Measurements from ENCODE around the gene RPUSD3.

The RPUSD3 gene

DNA sequence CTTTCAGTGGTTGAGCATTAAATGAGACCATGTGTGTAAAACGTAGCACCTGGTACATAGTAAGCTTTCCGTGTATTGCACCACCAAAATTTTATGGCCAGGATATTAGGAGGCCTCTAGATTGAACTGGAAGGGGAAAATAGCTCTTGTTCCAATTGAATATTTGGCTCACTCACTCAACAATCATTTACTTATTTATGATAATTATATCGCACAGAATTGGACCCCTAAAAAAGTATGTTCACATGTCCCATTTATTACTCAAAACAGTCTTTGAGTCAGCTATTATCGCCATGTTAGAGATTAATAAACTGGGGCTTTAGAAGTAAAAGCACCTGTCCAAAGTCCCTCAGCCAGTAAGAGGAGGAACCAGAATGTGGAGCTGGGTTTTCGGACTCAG lies 38.8 kb downstream of the RPUSD3 start:
- DNase-seq (ENCODE audit: low spot score): no peak

DNA sequence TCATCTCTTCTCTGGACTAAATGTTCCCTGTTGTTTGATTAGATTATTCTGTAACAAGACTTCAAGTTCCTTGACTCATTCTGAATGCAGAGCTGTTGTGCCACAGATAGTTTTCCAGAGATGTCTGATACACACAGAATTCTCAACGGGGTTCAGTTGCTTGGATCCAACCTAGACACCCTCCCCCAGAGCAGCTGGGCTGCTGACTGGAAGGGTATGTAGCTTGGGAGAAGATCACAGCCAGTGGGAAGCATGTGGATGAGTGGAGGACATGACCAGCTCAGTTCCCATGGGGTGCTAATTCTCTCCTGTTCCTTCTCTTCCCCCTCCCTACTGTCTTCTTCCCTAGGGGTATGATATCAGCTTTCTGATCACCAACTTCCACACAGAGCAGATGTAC lies 40.3 kb downstream of the RPUSD3 start:
- DNase-seq (ENCODE audit: low spot score): no peak

DNA sequence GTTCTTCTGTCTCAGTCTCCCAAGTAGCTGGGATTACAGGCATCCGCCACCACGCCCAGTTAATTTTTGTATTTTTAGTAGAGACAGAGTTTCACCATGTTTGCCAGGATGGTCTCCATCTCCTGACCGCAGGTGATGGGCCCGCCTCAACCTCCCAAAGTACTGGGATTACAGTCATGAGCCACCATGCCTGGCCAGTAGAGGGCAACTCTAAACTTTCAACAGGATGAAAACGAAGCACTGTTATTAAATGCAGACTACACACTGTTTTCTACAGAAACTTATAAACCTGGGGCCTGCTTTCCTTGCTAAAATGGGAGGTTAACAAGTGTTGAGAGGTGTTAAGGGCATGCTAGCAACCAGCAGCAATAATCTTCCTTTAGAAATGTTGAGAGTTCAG lies 43.3 kb downstream of the RPUSD3 start:
- no peak for DNase-seq (ENCODE audit: low spot score)

DNA sequence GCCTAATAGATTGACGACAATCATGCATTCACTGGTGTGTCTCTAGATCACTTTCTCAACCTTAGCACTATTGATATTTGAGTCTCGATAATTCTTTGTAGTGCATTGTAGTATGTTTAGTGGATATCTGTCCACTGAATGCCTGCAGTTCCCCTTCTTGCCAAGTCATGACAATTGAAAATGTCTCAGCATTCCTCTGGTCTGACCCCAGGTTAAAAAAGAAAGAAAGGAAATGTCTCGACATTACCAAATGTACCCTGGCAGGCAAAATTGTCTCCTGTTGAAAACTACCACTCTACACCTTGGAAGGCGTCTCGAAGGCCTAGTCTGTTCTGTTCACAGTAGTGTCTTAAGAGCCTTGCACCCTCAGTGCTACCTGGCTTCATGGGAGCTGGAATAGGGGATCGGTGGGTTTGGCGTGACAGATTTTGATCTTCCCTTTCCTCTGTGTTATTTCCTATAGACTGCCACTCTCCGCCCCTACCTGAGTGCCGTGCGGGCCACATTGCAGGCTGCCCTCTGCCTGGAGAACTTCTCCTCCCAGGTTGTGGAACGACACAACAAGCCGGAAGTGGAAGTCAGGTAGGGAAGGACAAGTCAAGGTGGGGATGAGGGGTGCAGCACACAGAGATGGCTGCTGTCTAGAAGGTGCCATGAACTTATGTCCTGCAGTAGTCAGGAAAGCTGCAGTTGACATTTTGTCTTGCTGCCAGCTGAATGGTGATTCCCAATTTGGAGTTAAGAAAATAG lies 46.4 kb downstream of the RPUSD3 start:
- DNase-seq (ENCODE audit: low spot score): no peak

DNA sequence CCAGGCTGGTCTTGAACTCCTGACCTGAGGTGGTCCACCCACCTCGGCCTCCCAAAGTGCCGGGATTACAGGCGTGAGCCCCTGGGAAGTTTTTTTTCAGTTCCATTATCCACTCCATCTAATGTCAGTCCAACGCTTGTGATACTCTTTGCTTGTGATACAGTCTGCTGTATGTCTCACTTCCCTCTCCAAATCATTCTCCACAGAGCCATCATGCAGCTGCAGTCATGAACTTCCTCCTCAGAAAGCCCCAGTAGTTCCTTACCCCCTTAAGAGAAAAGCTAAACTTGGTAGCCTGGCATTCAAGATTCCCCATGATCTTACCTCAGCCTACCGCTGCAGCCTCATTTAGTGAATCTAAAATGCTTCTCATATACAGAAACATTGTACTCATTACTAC lies 48.6 kb downstream of the RPUSD3 start:
- no peak for DNase-seq (ENCODE audit: low spot score)

DNA sequence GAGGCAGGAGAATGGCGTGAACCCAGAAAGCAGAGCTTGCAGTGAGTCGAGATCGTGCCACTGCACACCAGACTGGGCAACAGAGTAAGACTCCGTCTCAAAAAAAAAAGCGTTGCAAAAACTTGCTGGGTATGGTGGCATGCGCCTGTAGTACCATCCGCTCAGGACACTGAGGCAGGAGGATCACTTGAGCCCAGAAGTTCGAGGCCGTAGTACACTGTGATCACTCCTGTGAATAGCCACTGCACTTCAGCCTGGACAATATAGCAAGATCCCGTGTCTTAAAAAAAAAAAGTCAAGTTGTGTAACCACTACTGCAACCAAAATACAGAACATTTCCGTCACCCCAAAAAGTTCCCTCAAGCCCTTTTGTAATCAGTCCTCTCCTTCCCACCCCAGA lies 49.4 kb downstream of the RPUSD3 start:
- no peak for DNase-seq (ENCODE audit: low spot score)

DNA sequence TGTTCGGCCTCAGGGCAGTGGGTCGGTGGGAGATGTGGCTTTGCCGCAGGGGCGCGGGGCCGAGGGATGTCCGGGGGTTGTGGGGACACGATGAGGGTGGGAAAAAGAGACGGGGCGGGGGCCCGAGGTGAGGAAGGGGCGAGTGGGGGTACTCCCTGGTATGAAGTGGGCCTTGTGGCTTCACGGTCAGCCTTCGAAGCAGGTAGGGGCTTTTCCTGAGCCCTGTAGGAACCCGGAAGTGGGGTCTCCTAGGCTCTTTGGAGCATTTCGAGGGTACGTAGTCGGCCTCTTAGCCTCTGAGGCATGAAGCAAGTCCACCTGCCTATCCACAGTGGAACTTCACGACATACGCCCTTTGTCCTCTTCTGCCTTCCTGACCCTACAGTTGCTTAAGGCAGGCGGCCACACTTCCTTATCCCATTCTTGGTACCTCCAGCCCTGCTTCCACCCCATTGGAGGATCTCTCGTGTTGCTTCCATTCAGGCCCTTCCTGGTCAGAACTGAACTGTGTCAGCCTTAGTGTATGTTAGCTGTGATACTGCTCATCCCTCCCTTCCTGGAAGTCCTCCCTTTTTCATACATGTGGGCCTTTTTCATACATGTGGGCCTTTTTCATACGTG lies 50.5 kb downstream of the RPUSD3 start:
- DNase-seq (ENCODE audit: low spot score): no peak

DNA sequence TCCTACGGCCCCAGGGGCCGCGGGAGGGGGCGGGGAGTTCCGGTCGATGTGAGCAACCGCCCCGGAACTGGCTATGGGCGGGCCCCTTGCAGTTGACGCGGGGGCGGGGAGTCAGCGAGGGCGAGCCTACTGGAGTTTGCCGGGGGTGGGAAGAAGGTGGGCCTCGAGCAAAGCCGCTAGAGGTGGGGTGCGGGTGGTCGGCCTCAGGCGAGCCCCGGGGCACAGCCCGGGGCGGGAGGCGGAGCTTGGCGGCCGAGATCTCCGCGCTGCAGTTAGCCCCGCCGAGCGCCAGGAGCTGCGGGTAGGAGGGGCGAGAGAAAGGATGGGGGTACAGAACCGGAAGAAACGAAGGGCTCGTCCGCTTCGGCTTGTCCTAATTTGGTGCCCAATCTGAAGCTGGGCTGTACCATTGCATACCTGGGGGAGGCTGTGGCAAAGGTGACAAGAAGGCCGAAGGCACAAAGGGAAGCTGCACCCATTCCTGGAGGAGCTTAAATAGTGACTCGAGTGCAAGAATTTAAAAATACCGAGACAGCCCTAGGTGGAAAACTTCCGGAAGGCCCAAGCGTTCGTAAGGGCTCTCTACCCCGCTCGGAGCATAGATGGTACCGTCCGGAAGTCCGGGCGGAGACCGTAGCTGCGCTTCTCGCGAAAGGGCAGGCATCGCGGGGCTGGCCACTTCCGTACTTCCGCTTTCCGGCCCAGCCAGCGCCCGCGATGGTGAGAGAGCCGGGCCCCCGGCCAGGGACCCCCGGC lies 51.2 kb downstream of the RPUSD3 start, which contains the start of the genes ARPC4 and TADA3:
Gene ARPC4 (plus strand): TSS at position 678 of the 756 bp plus-strand sequence. CDS start 40 bp downstream, at position 718.
Gene TADA3 (minus strand): TSS at position 69 of the 756 bp plus-strand sequence. CDS start 1,007 bp downstream, outside the sequence.
- DNase-seq (ENCODE audit: low spot score): peak; percentile 94

DNA sequence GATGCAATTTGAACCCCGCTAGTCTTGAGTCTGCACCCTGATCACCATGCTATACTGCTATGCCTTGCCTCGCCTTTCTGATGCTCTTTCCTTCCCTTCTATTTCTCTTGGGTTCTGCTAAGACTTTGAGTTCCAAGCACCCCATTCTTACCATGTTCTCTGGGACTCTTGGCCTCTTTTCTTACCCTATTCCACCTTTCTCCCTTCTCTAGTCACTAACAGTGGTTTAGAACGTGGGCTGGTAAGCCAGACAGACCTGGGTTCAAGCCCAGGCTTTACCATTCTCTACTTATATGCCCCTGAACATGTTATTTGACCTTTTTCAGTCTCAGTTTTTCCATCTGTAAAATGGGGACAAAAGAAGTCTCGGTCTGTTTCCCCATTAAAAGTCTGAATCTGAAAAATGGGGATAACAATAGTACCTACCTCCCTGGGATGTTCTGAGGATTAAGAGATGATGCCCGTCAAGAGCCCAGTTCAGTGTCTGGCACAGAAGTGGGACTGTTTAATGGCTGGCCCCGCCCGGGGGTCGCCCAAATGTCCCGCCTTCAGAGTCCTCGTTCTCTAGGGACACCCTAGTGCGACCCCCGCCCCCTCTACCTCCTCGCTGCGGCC lies 51.9 kb downstream of the RPUSD3 start:
- DNase-seq (ENCODE audit: low spot score): no peak

DNA sequence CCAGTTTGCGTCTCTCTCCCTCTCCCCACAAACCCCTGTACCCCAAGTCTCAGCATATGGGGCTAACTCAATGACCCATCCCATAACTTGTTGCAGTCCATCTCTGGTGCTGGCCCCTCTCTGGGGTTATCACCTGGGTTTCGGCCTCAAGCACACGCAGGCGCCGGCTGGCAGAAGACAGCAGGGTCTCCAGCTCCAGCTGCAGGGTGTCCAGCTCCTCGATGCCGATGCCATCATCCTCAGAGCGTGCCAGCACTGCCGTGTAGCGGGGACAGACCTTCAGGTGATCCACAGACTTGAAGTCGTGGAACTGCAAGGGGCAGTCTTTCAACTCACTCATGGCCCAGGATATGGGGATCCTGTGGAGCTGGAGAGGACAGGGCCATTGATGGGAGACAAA lies 52.7 kb downstream of the RPUSD3 start:
- DNase-seq (ENCODE audit: low spot score): no peak

Data from putamen (tissue), 1 donor.